Measurements from ENCODE around the gene GDF7. TPM values are rescaled to one million over a fixed set of nuclear protein-coding genes. Genes with fewer than 3 reads are reported as not detected.

The GDF7 gene
- total RNA-seq, 1 donor from 2014 or later, result 24.3 TPM

GRCh38 chr2:20677301-20678085 lies 10.5 kb downstream of the GDF7 start:
- Mint-ChIP-seq H3K4me1 (ENCODE audit: unreplicated experiment) (peaks cover 6% of the 10 kb centered on the region), H3K27ac (no peak overlapping the region), H3K9me3 (no peaks in the 10 kb centered on the region), H3K27me3 (peaks cover 31% of the 10 kb centered on the region), H3K36me3 (peaks cover 11% of the 10 kb centered on the region), H3K4me3 (no peak overlapping the region)
- TF ChIP-seq, protein P1, sequence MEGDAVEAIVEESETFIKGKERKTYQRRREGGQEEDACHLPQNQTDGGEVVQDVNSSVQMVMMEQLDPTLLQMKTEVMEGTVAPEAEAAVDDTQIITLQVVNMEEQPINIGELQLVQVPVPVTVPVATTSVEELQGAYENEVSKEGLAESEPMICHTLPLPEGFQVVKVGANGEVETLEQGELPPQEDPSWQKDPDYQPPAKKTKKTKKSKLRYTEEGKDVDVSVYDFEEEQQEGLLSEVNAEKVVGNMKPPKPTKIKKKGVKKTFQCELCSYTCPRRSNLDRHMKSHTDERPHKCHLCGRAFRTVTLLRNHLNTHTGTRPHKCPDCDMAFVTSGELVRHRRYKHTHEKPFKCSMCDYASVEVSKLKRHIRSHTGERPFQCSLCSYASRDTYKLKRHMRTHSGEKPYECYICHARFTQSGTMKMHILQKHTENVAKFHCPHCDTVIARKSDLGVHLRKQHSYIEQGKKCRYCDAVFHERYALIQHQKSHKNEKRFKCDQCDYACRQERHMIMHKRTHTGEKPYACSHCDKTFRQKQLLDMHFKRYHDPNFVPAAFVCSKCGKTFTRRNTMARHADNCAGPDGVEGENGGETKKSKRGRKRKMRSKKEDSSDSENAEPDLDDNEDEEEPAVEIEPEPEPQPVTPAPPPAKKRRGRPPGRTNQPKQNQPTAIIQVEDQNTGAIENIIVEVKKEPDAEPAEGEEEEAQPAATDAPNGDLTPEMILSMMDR (conservative IDR thresholded peaks at IDR 0.05), result peak; percentile 39
- no peak for DNase-seq (ENCODE audit: extremely low spot score, unreplicated experiment)

DNA sequence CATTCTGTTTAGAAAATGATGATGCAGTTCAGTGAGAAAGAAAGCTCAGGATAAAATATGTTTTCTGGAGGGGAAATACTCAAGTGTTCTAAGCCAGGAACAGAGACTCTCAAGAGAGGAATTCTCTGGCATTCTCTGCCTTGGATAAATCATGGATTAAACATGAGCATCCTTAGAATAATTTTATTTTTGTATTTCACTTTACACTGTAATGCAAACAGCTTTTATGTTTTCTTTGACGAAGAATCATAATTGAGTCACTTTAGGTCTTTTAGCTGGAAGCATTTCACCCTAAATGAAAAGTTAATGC lies 11.1 kb downstream of the GDF7 start:
- DNase-seq (ENCODE audit: extremely low spot score, unreplicated experiment), result no peak
- H3K4me3 Mint-ChIP-seq, result no peak overlapping the region
- H3K36me3 Mint-ChIP-seq, result peaks cover 14% of the 10 kb centered on the region
- H3K27me3 Mint-ChIP-seq, result peaks cover 25% of the 10 kb centered on the region
- H3K27ac Mint-ChIP-seq, result no peak overlapping the region
- TF ChIP-seq, protein P1 (conservative IDR thresholded peaks at IDR 0.05), result no peak
- peaks cover 6% of the 10 kb centered on the region for H3K4me1 Mint-ChIP-seq (ENCODE audit: unreplicated experiment)
- no peaks in the 10 kb centered on the region for H3K9me3 Mint-ChIP-seq

DNA sequence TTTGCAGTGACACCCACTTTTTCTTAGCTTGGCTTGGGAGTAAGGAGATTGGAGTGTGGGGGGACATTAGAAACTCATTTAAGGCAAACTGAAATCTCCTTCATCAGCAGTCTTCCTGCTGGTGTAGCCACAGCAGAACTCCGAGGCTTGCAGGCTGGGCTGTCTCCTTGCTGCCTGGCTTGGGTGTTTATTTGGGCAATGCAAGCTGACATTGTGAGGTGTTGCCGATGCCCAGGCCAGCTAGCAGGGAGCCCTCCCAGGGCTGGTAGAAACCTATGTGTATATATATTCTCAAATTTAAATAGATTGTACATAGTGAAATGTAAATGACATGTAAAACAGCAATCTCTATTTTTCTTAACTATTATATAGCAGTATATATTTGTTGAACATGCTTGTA lies 11.8 kb downstream of the GDF7 start:
- TF ChIP-seq, protein P1 (conservative IDR thresholded peaks at IDR 0.05), result no peak
- Mint-ChIP-seq H3K4me3 (no peak overlapping the region), H3K4me1 (ENCODE audit: unreplicated experiment) (peaks cover 6% of the 10 kb centered on the region), H3K9me3 (no peaks in the 10 kb centered on the region), H3K36me3 (peaks cover 16% of the 10 kb centered on the region), H3K27me3 (peaks cover 18% of the 10 kb centered on the region), H3K27ac (no peak overlapping the region)
- DNase-seq (ENCODE audit: extremely low spot score, unreplicated experiment), result no peak

- H3K9me3 Mint-ChIP-seq, result no peaks in the 10 kb centered on the region
- no peaks in the 10 kb centered on the region for H3K4me1 Mint-ChIP-seq (ENCODE audit: unreplicated experiment)
- DNase-seq (ENCODE audit: extremely low spot score, unreplicated experiment), result no peak
These were observed 13.9 kb downstream of the GDF7 start for GRCh38 chr2:20680744-20681375.

DNA sequence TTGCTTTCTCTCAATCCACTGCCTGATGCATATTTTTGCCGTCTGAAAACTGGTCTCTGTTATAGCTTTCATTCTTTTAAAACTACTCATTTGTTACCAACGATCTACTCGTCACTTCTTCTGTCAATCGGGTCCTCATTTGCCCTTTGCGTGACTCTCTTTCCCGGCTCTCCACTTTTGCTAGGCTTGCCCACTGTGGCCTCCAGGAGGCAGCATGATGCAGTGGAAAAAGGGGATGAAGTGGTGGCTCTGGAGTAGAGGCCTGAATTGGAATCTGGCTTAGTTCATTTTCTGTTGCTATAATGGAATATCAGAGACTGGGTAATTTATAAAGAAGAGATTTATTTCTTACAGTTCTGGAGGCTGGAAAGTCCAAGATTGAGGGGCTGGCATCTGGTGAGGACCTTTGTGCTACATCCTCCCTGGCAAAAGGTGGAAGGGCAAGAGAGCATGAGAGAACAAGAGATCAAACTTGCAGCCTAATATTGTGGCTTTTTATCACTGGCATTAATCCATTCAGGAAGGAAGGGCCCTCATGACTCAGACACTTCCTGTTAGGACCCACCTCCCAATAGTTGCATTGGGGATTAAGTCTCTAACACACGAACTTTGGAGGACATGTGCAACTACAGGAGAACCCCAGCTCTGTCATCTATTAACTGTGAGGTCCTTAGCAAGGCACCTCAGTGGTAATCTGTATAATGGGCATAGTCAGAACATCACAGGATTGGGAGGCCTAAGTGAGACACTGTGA lies 15.4 kb downstream of the GDF7 start:
- H3K27me3 Mint-ChIP-seq, result no peaks in the 10 kb centered on the region
- no peaks in the 10 kb centered on the region for H3K9me3 Mint-ChIP-seq
- H3K36me3 Mint-ChIP-seq, result peaks cover 33% of the 10 kb centered on the region
- H3K4me3 Mint-ChIP-seq, result no peak overlapping the region
- TF ChIP-seq, protein P1 (conservative IDR thresholded peaks at IDR 0.05), result peak; percentile 64
- no peak for DNase-seq (ENCODE audit: extremely low spot score, unreplicated experiment)
- H3K4me1 Mint-ChIP-seq (ENCODE audit: unreplicated experiment), result no peaks in the 10 kb centered on the region
- H3K27ac Mint-ChIP-seq, result no peak overlapping the region

More at GRCh38 chr2:20680744-20681375, 13.9 kb downstream of the GDF7 start:
- peaks cover 24% of the 10 kb centered on the region for H3K36me3 Mint-ChIP-seq
- TF ChIP-seq, protein P1 (conservative IDR thresholded peaks at IDR 0.05), result no peak
- no peak overlapping the region for H3K4me3 Mint-ChIP-seq
- no peak overlapping the region for H3K27ac Mint-ChIP-seq
- no peaks in the 10 kb centered on the region for H3K27me3 Mint-ChIP-seq

All from type B pancreatic cell (in vitro differentiated cells).